SK-N-SH treated with all-trans-retinoic acid at 6 μM for 48 hours (cell line): ENCODE data around the gene COL23A1.

Experiments used
- ATAC-seq: fragments of 200-7000 bp; cut with Tn5 transposase; 3 replicates; pipeline ENCODE4 v1.9.1; 2020; ENCODE audit warnings: mild to moderate bottlenecking, moderate library complexity
- ARNTL ChIP-seq: fragments of 450-650 bp; formaldehyde crosslinking; IDR thresholded peaks from 2 replicates; pipeline ENCODE4 v1.5.0; 2020; ENCODE audit warnings: low read depth, mild to moderate bottlenecking, moderate library complexity, borderline replicate concordance
- BACH2 ChIP-seq: fragments of 250-450 bp; sonication (Bioruptor Pico); IDR thresholded peaks from 2 replicates; pipeline ENCODE4 v1.9.0; 2021; ENCODE audit warnings: mild to moderate bottlenecking, borderline replicate concordance
- CSDC2 ChIP-seq: fragments of 250-450 bp; sonication (Bioruptor Pico); IDR thresholded peaks from 2 replicates; pipeline ENCODE4 v1.5.0; 2020; ENCODE audit warnings: mild to moderate bottlenecking, moderate library complexity
- ESRRG ChIP-seq: fragments of 250-450 bp; sonication (Bioruptor Pico); IDR thresholded peaks from 2 replicates; pipeline ENCODE4 v1.6.1; 2021; ENCODE audit warnings: mild to moderate bottlenecking
- ISL1 ChIP-seq: fragments of 250-450 bp; sonication (Bioruptor Pico); IDR thresholded peaks from 2 replicates; pipeline ENCODE4 v2.1.2; 2022; ENCODE audit warnings: mild to moderate bottlenecking, moderate library complexity
- OSR1 ChIP-seq: fragments of 250-450 bp; sonication (Bioruptor Pico); IDR thresholded peaks from 2 replicates; pipeline ENCODE4 v1.8.0; 2022; ENCODE audit warnings: moderate library complexity, mild to moderate bottlenecking, inconsistent platforms
- PATZ1 ChIP-seq: fragments of 250-450 bp; sonication (Bioruptor Pico); IDR thresholded peaks from 2 replicates; pipeline ENCODE4 v1.8.0; 2020; ENCODE audit warnings: mild to moderate bottlenecking, moderate library complexity, borderline replicate concordance
- PPARA ChIP-seq: fragments of 250-450 bp; sonication (Bioruptor Pico); IDR thresholded peaks from 2 replicates; pipeline ENCODE4 v1.5.0; 2020; ENCODE audit warnings: mild to moderate bottlenecking, borderline replicate concordance
- SNAI2 ChIP-seq: fragments of 250-450 bp; sonication (Bioruptor Pico); IDR thresholded peaks from 2 replicates; pipeline ENCODE4 v1.5.0; 2020; ENCODE audit warnings: mild to moderate bottlenecking, moderate library complexity
- TCF4 ChIP-seq: fragments of 250-450 bp; sonication (Bioruptor Pico); IDR thresholded peaks from 2 replicates; pipeline ENCODE4 v1.8.0; 2021; ENCODE audit warnings: mild to moderate bottlenecking, moderate library complexity, borderline replicate concordance
- TOX ChIP-seq: fragments of 250-450 bp; sonication (Bioruptor Pico); IDR thresholded peaks from 2 replicates; pipeline ENCODE4 v1.8.0; 2021; ENCODE audit warnings: mild to moderate bottlenecking, moderate library complexity, borderline replicate concordance
- ZC3H10 ChIP-seq: fragments of 250-450 bp; sonication (Bioruptor Pico); IDR thresholded peaks from 2 replicates; pipeline ENCODE4 v1.5.1; 2021; ENCODE audit warnings: mild to moderate bottlenecking, moderate library complexity
- ZFP3 ChIP-seq: fragments of 250-450 bp; sonication (Bioruptor Pico); IDR thresholded peaks from 2 replicates; pipeline ENCODE4 v1.5.0; 2020; ENCODE audit warnings: mild to moderate bottlenecking, moderate library complexity
- ZFP30 ChIP-seq: fragments of 450-650 bp; formaldehyde crosslinking; IDR thresholded peaks from 2 replicates; pipeline ENCODE4 v1.5.0; 2022; ENCODE audit warnings: mild to moderate bottlenecking, moderate library complexity
- ZNF70 ChIP-seq: fragments of 450-650 bp; formaldehyde crosslinking; IDR thresholded peaks from 2 replicates; pipeline ENCODE4 v1.5.0; 2020; ENCODE audit warnings: mild to moderate bottlenecking, moderate library complexity
- ZNF8 ChIP-seq: fragments of 450-650 bp; formaldehyde crosslinking; IDR thresholded peaks from 2 replicates; pipeline ENCODE4 v1.5.0; 2020; ENCODE audit warnings: mild to moderate bottlenecking, moderate library complexity
- TF ChIP-seq, protein P1 (sequence below): fragments of 250-450 bp; sonication (Bioruptor Pico); IDR thresholded peaks from 2 replicates; pipeline ENCODE4 v1.5.1; 2020; ENCODE audit warnings: low read depth, mild to moderate bottlenecking, moderate library complexity
- TF ChIP-seq, protein P2 (sequence below): fragments of 250-450 bp; sonication (Bioruptor Pico); IDR thresholded peaks from 2 replicates; pipeline ENCODE4 v1.5.1; 2021; ENCODE audit warnings: mild to moderate bottlenecking, moderate library complexity
- TF ChIP-seq, protein P3 (sequence below): fragments of 250-450 bp; sonication (Bioruptor Pico); IDR thresholded peaks from 2 replicates; pipeline ENCODE4 v1.8.0; 2021; ENCODE audit warnings: low read depth, mild to moderate bottlenecking, moderate library complexity, borderline replicate concordance
- TF ChIP-seq, protein P4 (sequence below): fragments of 250-450 bp; sonication (Bioruptor Pico); IDR thresholded peaks from 2 replicates; pipeline ENCODE4 v1.5.0; 2020; ENCODE audit warnings: mild to moderate bottlenecking, moderate library complexity

The COL23A1 gene

DNA sequence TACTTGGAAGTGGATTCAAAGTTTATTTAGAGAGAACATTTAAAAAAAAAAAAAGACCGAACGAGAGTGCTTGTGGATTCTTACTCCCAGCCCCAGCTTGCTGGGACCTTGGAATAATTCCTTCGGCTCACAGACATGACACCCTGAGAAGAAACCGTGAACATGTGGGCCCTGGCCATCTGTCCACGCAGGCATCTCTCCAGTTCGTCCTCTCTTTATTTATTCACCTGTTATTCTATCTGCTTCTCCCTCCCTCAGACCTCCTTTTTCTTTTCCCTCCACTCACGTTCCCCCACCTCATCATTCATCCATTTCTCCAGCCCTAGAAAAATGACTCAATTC, 263.8 kb downstream of the COL23A1 start (continued):
- TF ChIP-seq TOX, result no peak
- no peak for TF ChIP-seq ZFP30 (CRISPR knock-in tag)
- no peak for TF ChIP-seq ISL1 (CRISPR knock-in tag)
- no peak for TF ChIP-seq ESRRG (CRISPR knock-in tag)
- TF ChIP-seq ZNF8 (CRISPR knock-in tag), result no peak
- TF ChIP-seq ZNF70 (CRISPR knock-in tag), result no peak
- no peak for TF ChIP-seq OSR1 (CRISPR knock-in tag)

GRCh38 chr5:178325679-178326373, 264.4 kb downstream of the COL23A1 start:
- TF ChIP-seq ISL1 (CRISPR knock-in tag) (no peak), ZC3H10 (CRISPR knock-in tag) (no peak), ZFP30 (CRISPR knock-in tag) (no peak)
- TF ChIP-seq, protein P1, sequence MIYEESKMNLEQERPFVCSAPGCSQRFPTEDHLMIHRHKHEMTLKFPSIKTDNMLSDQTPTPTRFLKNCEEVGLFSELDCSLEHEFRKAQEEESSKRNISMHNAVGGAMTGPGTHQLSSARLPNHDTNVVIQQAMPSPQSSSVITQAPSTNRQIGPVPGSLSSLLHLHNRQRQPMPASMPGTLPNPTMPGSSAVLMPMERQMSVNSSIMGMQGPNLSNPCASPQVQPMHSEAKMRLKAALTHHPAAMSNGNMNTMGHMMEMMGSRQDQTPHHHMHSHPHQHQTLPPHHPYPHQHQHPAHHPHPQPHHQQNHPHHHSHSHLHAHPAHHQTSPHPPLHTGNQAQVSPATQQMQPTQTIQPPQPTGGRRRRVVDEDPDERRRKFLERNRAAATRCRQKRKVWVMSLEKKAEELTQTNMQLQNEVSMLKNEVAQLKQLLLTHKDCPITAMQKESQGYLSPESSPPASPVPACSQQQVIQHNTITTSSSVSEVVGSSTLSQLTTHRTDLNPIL (CRISPR knock-in tag), result no peak
- TF ChIP-seq, protein P2, sequence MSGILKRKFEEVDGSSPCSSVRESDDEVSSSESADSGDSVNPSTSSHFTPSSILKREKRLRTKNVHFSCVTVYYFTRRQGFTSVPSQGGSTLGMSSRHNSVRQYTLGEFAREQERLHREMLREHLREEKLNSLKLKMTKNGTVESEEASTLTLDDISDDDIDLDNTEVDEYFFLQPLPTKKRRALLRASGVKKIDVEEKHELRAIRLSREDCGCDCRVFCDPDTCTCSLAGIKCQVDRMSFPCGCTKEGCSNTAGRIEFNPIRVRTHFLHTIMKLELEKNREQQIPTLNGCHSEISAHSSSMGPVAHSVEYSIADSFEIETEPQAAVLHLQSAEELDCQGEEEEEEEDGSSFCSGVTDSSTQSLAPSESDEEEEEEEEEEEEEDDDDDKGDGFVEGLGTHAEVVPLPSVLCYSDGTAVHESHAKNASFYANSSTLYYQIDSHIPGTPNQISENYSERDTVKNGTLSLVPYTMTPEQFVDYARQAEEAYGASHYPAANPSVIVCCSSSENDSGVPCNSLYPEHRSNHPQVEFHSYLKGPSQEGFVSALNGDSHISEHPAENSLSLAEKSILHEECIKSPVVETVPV (CRISPR knock-in tag), result no peak
- TF ChIP-seq, protein P3, sequence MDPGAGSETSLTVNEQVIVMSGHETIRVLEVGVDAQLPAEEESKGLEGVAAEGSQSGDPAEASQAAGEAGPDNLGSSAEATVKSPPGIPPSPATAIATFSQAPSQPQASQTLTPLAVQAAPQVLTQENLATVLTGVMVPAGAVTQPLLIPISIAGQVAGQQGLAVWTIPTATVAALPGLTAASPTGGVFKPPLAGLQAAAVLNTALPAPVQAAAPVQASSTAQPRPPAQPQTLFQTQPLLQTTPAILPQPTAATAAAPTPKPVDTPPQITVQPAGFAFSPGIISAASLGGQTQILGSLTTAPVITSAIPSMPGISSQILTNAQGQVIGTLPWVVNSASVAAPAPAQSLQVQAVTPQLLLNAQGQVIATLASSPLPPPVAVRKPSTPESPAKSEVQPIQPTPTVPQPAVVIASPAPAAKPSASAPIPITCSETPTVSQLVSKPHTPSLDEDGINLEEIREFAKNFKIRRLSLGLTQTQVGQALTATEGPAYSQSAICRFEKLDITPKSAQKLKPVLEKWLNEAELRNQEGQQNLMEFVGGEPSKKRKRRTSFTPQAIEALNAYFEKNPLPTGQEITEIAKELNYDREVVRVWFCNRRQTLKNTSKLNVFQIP, result no peak
- no peak for ATAC-seq

DNA sequence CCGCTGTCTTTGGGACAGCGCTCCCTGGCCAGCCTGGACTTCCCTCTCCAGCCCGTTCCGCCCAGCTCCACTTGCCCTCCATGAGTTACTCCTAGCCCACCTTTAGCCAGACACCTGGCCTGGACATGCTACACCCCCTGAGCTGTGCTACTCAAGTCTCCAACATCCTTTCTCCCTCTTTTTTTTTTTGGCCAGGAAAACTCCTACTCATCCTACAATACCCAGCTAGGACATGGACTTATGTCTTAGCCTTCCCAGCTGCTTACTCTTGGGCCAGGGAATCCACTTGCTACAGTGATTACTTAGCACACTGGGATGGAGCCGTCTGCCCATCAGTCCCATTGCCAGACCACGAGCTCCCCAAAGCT, 264.9 kb downstream of the COL23A1 start:
- no peak for ATAC-seq
- TF ChIP-seq PATZ1, result no peak
- TF ChIP-seq ZFP3 (CRISPR knock-in tag), result peak; percentile 76; the same call in 1 of the 2 replicates

DNA sequence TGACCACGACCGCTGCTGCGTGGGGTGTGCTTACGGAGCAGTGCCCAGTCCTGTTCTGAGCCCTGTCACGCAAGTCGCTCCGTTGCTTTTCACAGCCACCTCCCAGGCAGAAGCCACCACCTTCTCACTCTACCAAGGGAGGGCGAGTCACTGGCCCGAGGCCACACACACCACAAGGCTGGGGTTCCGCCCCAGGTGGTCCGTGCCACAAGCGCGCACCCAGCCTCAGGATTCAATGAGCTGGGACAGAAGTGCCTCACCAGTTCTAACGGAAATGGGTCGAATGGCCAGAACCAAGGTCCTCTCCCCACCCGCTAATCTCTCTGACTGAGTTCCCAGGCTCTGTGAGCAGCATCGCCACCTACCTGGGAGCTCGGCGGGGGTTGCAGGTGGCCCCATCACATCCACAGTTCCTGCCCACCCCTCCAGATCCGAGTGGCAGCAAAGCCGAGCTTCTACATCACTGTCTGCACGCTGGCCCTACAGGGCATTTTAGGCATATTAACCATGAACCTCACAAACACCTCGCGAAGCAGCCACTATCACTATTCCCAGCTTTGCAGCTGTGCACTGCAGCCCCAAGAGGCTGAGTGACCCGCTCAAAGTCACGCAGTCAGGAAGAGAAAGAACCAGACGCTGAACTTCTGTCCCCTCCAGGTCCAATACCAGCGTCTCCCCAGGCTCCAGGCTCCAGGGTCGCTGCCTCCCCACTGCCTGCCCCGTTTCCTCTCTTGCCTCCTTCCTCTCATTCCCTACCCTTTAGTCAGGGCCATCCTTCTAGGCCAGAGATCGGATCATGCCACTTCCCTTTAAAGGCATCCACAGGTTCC, 265.5 kb downstream of the COL23A1 start:
- TF ChIP-seq, protein P3, result no peak
- TF ChIP-seq ZNF8 (CRISPR knock-in tag) (no peak), TCF4 (no peak), OSR1 (CRISPR knock-in tag) (no peak), ISL1 (CRISPR knock-in tag) (no peak), PPARA (CRISPR knock-in tag) (no peak)
- TF ChIP-seq, all 23 proteins: peak for 0
- ATAC-seq, result no peak

DNA sequence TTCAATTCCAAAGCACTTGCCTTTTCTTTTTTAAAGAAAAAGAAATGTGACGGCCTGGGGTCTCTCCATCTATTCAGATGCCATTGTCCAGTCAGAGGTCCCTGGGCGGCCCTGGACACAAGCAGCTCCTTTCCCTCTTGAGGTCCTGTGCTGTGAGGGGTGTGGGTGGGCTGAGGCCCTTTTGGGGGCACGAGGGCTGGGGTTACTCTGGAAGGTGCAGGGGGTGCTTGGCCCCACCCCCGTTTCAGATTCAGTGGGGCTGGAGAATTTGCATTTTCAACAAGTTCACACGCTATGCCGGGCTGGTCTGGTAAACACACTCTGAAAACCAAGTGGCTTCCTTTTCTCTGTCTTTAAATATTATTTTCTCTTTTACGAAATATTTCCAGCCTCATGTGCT, 266.2 kb downstream of the COL23A1 start:
- ATAC-seq, result no peak
- TF ChIP-seq TOX (no peak), ISL1 (CRISPR knock-in tag) (no peak), ARNTL (CRISPR knock-in tag) (no peak), SNAI2 (CRISPR knock-in tag) (no peak), ZNF70 (CRISPR knock-in tag) (no peak), BACH2 (CRISPR knock-in tag) (no peak), ZNF8 (CRISPR knock-in tag) (no peak), OSR1 (CRISPR knock-in tag) (no peak), CSDC2 (no peak)
- TF ChIP-seq, protein P4, sequence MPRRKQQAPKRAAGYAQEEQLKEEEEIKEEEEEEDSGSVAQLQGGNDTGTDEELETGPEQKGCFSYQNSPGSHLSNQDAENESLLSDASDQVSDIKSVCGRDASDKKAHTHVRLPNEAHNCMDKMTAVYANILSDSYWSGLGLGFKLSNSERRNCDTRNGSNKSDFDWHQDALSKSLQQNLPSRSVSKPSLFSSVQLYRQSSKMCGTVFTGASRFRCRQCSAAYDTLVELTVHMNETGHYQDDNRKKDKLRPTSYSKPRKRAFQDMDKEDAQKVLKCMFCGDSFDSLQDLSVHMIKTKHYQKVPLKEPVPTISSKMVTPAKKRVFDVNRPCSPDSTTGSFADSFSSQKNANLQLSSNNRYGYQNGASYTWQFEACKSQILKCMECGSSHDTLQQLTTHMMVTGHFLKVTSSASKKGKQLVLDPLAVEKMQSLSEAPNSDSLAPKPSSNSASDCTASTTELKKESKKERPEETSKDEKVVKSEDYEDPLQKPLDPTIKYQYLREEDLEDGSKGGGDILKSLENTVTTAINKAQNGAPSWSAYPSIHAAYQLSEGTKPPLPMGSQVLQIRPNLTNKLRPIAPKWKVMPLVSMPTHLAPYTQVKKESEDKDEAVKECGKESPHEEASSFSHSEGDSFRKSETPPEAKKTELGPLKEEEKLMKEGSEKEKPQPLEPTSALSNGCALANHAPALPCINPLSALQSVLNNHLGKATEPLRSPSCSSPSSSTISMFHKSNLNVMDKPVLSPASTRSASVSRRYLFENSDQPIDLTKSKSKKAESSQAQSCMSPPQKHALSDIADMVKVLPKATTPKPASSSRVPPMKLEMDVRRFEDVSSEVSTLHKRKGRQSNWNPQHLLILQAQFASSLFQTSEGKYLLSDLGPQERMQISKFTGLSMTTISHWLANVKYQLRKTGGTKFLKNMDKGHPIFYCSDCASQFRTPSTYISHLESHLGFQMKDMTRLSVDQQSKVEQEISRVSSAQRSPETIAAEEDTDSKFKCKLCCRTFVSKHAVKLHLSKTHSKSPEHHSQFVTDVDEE (CRISPR knock-in tag), result no peak
- TF ChIP-seq, protein P1 (CRISPR knock-in tag), result no peak
